Subcutaneous adipose tissue (tissue), 4 donors: ENCODE data around the gene CCDC63. TPM values are rescaled to one million over a fixed set of nuclear protein-coding genes. Genes with fewer than 3 reads are reported as not detected.

Experiments used
- total RNA-seq, 4 donors: library from RNA; depleted of rRNA; stranded (reverse); fragments of >200 nt; gene quantifications; one replicate each; pipeline ENCODE4 v1.1.0, GENCODE V29; 2016
- TF ChIP-seq, protein P1 (sequence below): fragments of 450-650 bp; IDR thresholded peaks from one replicate; pipeline ENCODE4 v1.5.1; 2016; ENCODE audit warnings: low read depth, mild to moderate bottlenecking, control low read depth, antibody characterized with exemption, moderate library complexity

CCDC63 gene
- total RNA-seq, 4 donors from 2014 or later = not detected

DNA sequence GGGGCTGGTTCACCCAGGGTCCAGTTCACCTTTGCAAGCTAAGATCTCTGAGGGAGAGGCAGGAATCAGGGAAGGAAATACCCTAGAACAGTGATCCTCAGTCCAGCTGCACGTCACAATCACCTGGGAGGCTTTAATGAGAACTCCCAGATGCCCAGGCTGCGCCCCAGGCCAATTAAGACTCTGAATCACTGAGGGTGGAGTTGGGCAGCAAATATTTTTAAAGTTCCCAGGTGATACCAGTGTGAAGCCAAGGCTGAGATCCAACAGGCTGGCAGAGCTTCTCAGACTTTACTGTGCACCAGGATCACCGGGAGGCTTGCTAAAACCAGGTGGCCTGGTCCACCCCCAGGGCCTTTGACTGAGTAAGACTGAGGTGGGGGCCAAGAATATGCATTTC, 49.8 kb downstream of the CCDC63 start:
- TF ChIP-seq, protein P1, sequence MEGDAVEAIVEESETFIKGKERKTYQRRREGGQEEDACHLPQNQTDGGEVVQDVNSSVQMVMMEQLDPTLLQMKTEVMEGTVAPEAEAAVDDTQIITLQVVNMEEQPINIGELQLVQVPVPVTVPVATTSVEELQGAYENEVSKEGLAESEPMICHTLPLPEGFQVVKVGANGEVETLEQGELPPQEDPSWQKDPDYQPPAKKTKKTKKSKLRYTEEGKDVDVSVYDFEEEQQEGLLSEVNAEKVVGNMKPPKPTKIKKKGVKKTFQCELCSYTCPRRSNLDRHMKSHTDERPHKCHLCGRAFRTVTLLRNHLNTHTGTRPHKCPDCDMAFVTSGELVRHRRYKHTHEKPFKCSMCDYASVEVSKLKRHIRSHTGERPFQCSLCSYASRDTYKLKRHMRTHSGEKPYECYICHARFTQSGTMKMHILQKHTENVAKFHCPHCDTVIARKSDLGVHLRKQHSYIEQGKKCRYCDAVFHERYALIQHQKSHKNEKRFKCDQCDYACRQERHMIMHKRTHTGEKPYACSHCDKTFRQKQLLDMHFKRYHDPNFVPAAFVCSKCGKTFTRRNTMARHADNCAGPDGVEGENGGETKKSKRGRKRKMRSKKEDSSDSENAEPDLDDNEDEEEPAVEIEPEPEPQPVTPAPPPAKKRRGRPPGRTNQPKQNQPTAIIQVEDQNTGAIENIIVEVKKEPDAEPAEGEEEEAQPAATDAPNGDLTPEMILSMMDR = no peak

DNA sequence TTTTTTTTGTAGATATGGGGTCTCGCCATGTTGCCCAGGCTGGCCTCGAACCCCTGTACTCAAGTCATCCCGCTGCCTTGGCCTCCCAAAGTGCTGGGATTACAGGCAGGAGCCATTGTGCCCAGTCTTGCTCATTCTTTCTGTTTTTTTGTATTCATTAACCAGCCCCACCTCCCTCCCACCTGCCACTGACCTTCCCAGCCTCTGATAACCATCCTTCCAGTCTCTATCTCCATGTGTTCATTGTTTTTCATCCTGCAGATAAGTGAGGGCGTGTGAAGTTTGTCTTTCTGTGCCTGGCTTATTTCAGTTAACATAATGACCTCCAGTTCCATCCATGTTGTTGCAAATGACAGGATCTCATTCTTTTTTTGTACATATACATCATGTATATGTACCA, 54.6 kb downstream of the CCDC63 start:
- TF ChIP-seq, protein P1 = no peak

DNA sequence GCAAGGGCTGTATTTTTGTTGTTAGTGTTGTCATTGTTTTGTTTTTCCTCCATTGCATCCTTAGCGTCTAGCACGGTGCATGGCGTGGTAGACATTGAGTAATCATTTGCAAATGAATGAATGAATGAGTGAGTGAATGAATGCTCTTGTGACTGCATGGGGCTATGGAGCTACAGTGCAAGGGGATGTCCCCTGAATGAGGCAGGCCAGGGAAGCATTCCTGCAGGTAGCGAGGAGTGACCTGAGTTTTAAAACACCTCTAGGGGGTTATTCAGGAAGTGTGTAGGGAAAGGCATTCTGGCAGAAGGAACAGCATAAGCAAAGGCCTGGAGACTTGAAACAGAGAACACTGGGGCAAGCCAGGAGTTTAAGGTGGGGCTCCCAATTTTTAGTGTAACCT, 56.7 kb downstream of the CCDC63 start:
- TF ChIP-seq, protein P1 = no peak

DNA sequence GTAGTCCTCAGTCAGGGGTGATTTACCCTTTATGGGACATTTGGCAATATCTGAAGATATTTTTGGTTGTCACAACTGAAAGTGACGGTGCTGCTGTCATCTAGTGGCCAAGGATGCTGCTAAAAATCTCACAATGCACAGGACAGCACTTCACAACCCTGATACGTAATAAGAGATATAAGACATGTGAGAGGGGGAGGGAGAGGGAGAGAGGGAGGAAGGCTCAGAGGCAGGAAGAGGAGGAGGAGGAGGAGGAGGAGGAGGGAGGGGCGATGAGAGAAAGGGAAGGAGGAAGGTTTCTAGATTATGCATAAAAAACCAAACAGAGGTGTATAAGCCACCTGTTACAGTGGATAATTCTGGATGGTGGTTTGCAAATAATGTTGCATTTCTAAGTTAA, 59.3 kb downstream of the CCDC63 start:
- TF ChIP-seq, protein P1 = no peak

DNA sequence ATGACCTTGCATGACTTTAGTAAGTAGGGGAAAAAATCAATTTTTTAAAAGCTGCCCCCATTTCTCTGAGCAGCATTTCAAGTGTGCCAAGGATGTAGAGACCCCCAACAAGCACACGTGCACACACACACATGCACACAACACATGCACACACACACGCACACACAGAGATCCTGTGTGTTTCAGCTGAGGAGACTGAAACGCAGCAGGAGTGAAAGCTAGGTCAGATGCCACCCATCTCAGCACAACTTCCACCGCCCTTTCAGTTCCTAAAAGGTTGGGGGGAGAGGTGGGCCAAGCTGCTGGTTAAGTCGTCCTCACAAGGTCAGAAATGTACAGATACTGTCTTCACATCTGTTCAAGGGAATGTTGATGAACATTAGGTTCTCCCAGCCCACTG, 59.7 kb downstream of the CCDC63 start:
- TF ChIP-seq, protein P1 = no peak

DNA sequence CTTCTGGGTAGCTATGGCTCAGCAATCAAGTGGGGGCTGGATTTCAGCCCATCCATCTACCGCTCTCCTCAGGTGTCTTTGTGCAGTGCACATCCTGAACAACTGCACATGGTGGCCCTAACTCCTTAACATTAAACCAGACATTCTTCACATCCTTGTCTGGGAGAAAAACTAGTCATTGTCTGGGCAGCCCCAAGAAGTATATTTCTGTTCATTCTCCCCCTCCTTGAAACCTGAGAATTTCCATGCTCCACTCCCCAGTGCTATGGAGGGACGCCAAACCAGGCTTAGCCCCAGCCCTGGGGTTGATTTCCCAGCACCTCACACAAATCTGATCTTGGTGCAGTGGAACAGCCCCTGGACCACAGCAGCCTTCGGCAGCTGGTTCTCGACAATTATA, 60.2 kb downstream of the CCDC63 start:
- TF ChIP-seq, protein P1 = no peak

DNA sequence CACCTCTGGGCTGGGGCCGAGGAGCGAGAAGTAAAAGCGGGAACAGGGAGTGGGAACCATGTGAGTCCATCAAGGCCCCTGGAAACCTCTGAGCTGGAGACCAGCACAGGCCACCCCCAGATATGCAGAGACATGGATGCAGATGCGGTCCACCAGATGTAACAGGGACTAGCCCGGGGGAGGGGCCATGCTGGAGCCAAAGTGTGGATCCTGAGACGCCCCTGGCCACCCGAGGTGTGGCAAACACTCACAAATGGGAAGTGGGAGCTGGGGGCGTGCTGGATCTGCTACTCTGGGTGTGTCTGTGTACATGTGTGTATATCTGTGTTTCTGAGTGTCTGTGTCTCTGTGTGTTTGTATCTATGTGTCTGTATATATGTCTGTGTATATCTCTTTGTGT, 60.8 kb downstream of the CCDC63 start:
- TF ChIP-seq, protein P1 = no peak
